HG03060 (cell line): ENCODE measurements around the gene LILRB4.
"Not testable (repeated sequence)": the region's sequence is repeated elsewhere in the genome, so short reads cannot be mapped to it uniquely, and the experiment has no call there.

ENCODE experiments used
- ATAC-seq: cut with Tn5 transposase; IDR thresholded peaks from one replicate; pipeline ENCODE4 v1.9.1; 2021; ENCODE audit warnings: low read depth, moderate number of reproducible peaks; ENCODE audit not compliant: unreplicated experiment

The LILRB4 gene

GRCh38 chr19:54646331-54646841 is 16.4 kb upstream of the LILRB4 start:
- ATAC-seq = no peak

GRCh38 chr19:54648129-54648528 is 14.7 kb upstream of the LILRB4 start:
- no peak for ATAC-seq

GRCh38 chr19:54650108-54650655 is 12.6 kb upstream of the LILRB4 start:
- ATAC-seq = no peak

GRCh38 chr19:54653181-54653809 is 9.5 kb upstream of the LILRB4 start:
- no peak for ATAC-seq

GRCh38 chr19:54654447-54655321 is 8.1 kb upstream of the LILRB4 start:
- ATAC-seq = no peak

- ATAC-seq = no peak
Measured at GRCh38 chr19:54659300-54659699, 3.5 kb upstream of the LILRB4 start.

GRCh38 chr19:54660306-54660705 is 2.5 kb upstream of the LILRB4 start:
- ATAC-seq = no peak

GRCh38 chr19:54660964-54661363 is 1.8 kb upstream of the LILRB4 start:
- no peak for ATAC-seq

- ATAC-seq = no peak
Measured at GRCh38 chr19:54661846-54662481, 821 bp upstream of the LILRB4 start.

GRCh38 chr19:54665530-54665929 is 2.7 kb downstream of the LILRB4 start:
- ATAC-seq = no peak

- ATAC-seq = no peak
Measured at GRCh38 chr19:54667217-54667616, 4.4 kb downstream of the LILRB4 start.

- no peak for ATAC-seq
Measured at GRCh38 chr19:54668353-54668752, 5.6 kb downstream of the LILRB4 start.

GRCh38 chr19:54670576-54671357 is 8.0 kb downstream of the LILRB4 start:
- ATAC-seq = no peak

GRCh38 chr19:54673222-54673621 is 10.4 kb downstream of the LILRB4 start:
- ATAC-seq = no peak

GRCh38 chr19:54674021-54674617 is 11.3 kb downstream of the LILRB4 start:
- no peak for ATAC-seq

GRCh38 chr19:54676210-54676834 is 13.5 kb downstream of the LILRB4 start:
- not testable (repeated sequence) for ATAC-seq

GRCh38 chr19:54677217-54677616 is 14.4 kb downstream of the LILRB4 start:
- no peak for ATAC-seq

GRCh38 chr19:54681596-54681995 is 18.8 kb downstream of the LILRB4 start:
- ATAC-seq = not testable (repeated sequence)

- no peak for ATAC-seq
Measured at GRCh38 chr19:54682306-54682856, 19.6 kb downstream of the LILRB4 start.
